Spleen (tissue), 11 donors: ENCODE measurements around the gene RNF11. TPM values are rescaled to one million over a fixed set of nuclear protein-coding genes. Genes with fewer than 3 reads are reported as not detected.

Experiments
- DNase-seq: peaks from one replicate; pipeline ENCODE4 v3.0.0-alpha.2; 2020
- H3K27ac ChIP-seq, 8 donors: fragments of 200-600 bp; sonication (generic) in 7 of 8; 1 replicate in 4 of 8; 2 replicates in 4 of 8; pipeline versions ENCODE4 v1.5.0 to v1.8.0; 2016 to 2021; ENCODE audit warnings: inconsistent platforms in 4 of 8, mild to moderate bottlenecking in 4 of 8, moderate library complexity in 1 of 8
- H3K27me3 ChIP-seq, 7 donors: fragments of 200-600 bp; sonication (generic) in 6 of 7; replicated peaks in 1 of 7; 1 replicate in 4 of 7; 2 replicates in 3 of 7; pipeline versions ENCODE4 v1.5.0 to v1.8.0; 2016 to 2021; ENCODE audit warnings: inconsistent platforms in 3 of 7, mild to moderate bottlenecking in 1 of 7
- H3K36me3 ChIP-seq, 6 donors: fragments of 200-600 bp; sonication (generic) in 5 of 6; 1 replicate in 4 of 6; 2 replicates in 2 of 6; pipeline versions ENCODE4 v1.5.0 to v1.8.0; 2016 to 2021; ENCODE audit warnings: inconsistent platforms in 2 of 6
- H3K4me1 ChIP-seq, 6 donors: fragments of 200-600 bp; sonication (generic) in 5 of 6; 1 replicate in 3 of 6; 2 replicates in 3 of 6; pipeline versions ENCODE4 v1.5.0 to v1.8.0; 2016 to 2021; ENCODE audit warnings: inconsistent platforms in 3 of 6
- H3K4me3 ChIP-seq, 8 donors: fragments of 200-600 bp; sonication (generic) in 7 of 8; 1 replicate in 4 of 8; 2 replicates in 4 of 8; pipeline versions ENCODE4 v1.5.0 to v1.8.0; 2016 to 2021; ENCODE audit warnings: inconsistent platforms in 4 of 8, mild to moderate bottlenecking in 4 of 8, moderate library complexity in 2 of 8
- H3K9me3 ChIP-seq, 8 donors: fragments of 200-600 bp; sonication (generic) in 7 of 8; 1 replicate in 4 of 8; 2 replicates in 4 of 8; pipeline versions ENCODE4 v1.5.0 to v1.8.0; 2016 to 2021; ENCODE audit warnings: inconsistent platforms in 4 of 8
- POLR2A ChIP-seq, 3 donors: fragments of 450-650 bp; IDR thresholded peaks; one replicate each; pipeline ENCODE4 v1.5.1; 2017; ENCODE audit warnings: antibody characterized with exemption in 3 of 3, mild to moderate bottlenecking in 1 of 3
- POLR2AphosphoS5 ChIP-seq, 3 donors: sonication (generic); formaldehyde crosslinking; IDR thresholded peaks; one replicate each; pipeline ENCODE4 v1.5.1; 2017; ENCODE audit warnings: antibody characterized with exemption in 3 of 3
- WGBS, 5 donors: extraction: QIAGEN DNeasy Blood & Tissue Kit in 3 of 5; methylation state at CpG; one replicate each; pipeline versions ENCODE4 v1.1.5 to v1.1.7; 2013 to 2018; 5-methylcytosine and 5-hydroxymethylcytosine counted together
- intact Hi-C: fragments of 100-400 bp; cut with DNase I; formaldehyde crosslinking; loops from one replicate; pipeline ENCODE4 v1.15.0; 2023; ENCODE audit warnings: low total_unique reads
- polyA plus RNA-seq, 3 donors: library from polyadenylated mRNA; stranded (reverse); fragments of 200-250 nt; gene quantifications; one replicate each; pipeline ENCODE4 v1.2.1, GENCODE V29; 2013
- total RNA-seq, 7 donors: library from RNA; depleted of rRNA in 3 of 7; stranded (reverse); fragments of >200 nt in 3 of 7; fragmentation: NEBNext Ultra II Directional in 4 of 7; extraction: Animal tissue kit (Norgen Biotek cat#: 25700) in 4 of 7; gene quantifications; one replicate each; pipeline versions ENCODE4 v1.1.0 to v1.2.1, GENCODE V29; 2016 to 2021
- TF ChIP-seq, protein P1 (sequence below), 11 experiments: fragments of 200-600 bp in 7 of 11; fragments of 450-650 bp in 4 of 11; sonication (generic) in 4 of 11; IDR thresholded peaks in 8 of 11; conservative IDR thresholded peaks in 3 of 11; 1 replicate in 7 of 11; 2 replicates in 4 of 11; pipeline versions ENCODE4 v1.4.0 to v1.8.0; 2016 to 2021; ENCODE audit warnings: antibody characterized with exemption in 11 of 11, inconsistent platforms in 4 of 11, mild to moderate bottlenecking in 1 of 11
- donor health status: healthy with polysubstance abuse.
- donor health status: DM: no; HTN: no; CAD: no; lungs with moderate emphysema.
- donor health status: DM: no; HTN: no; CAD: no.
- donor health status: Bipolar disorder and iron deficiency.
- donor health status: healthy.
- donor health status: DM: no; HTN: no; CAD: no.
- donor health status: DM: yes; HTN: yes; CAD: no.

RNF11 gene
- total and polyA plus RNA-seq, 10 donors: 21.4 to 111 (median 70.7) TPM

DNA sequence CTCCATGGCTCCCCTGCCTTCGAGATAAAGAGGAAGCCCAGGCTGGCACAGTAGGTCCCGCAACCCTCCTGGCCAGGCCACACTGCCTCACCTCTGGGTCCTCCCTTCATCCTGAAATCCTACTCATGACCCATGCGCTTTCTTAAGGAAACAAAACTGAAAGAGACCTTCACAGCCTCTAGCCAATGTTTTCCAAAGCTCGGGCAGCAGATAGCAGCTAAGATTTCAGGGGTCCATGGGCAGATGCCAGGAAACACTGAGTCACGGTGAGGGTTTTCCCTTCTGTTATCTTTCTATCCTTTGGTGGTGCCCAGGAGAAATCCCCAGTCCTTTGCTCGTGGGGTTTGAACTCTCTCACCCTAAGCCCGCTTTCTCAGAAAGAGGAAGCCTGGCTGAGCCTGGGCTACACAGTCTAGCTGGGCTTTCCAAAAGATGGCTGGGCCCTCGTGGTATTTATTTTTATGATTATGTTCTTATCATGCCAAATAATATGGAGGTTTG lies 67.7 kb downstream of the RNF11 start:
- Histone ChIP-seq H3K27ac (peak overlapping the region in 1 of 8 donors; percentile 3), H3K4me1 (peaks cover 0 to 13% (median 7%) of the 10 kb centered on the region in 6 donors), H3K27me3 (no peaks in the 10 kb centered on the region), H3K4me3 (peak overlapping the region in 1 of 8 donors; percentile 38), H3K9me3 (no peaks in the 10 kb centered on the region), H3K36me3 (no peaks in the 10 kb centered on the region)
- WGBS, 5 donors: 25 to 48% (median 29%) methylated on average over 7 to 8 of the region's 8 CpGs
- TF ChIP-seq, protein P1, sequence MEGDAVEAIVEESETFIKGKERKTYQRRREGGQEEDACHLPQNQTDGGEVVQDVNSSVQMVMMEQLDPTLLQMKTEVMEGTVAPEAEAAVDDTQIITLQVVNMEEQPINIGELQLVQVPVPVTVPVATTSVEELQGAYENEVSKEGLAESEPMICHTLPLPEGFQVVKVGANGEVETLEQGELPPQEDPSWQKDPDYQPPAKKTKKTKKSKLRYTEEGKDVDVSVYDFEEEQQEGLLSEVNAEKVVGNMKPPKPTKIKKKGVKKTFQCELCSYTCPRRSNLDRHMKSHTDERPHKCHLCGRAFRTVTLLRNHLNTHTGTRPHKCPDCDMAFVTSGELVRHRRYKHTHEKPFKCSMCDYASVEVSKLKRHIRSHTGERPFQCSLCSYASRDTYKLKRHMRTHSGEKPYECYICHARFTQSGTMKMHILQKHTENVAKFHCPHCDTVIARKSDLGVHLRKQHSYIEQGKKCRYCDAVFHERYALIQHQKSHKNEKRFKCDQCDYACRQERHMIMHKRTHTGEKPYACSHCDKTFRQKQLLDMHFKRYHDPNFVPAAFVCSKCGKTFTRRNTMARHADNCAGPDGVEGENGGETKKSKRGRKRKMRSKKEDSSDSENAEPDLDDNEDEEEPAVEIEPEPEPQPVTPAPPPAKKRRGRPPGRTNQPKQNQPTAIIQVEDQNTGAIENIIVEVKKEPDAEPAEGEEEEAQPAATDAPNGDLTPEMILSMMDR (IDR thresholded peaks at IDR 0.05 in 8 of 11, conservative IDR thresholded peaks at IDR 0.05 in 3 of 11): no peak
- TF ChIP-seq POLR2AphosphoS5 (IDR thresholded peaks at IDR 0.05) (no peak), POLR2A (IDR thresholded peaks at IDR 0.05) (no peak)
- no peak for DNase-seq
- intact Hi-C loops: no loop called here

DNA sequence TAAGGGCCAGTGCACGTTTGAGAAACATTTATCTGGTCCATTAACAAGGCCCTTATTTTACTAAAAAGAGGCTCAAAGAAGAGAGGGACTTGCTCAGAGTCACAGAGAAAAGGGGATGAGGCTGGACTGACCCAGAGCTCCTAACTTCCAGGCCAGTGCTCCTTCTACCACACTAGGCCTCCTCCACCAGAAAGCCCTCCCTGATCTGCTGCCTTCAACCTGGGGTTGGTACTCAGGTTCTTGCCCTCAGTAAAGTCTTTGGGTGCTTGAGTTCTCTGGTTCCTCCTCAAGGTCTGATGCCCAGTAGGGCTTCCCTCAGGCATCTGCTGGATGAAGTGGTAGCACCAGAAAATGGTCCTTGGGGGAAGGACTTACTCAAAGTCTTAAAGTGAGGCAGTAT lies 68.3 kb downstream of the RNF11 start:
- Histone ChIP-seq H3K4me3 (no peak overlapping the region), H3K27me3 (no peaks in the 10 kb centered on the region), H3K4me1 (peaks cover 0 to 13% (median 7%) of the 10 kb centered on the region in 6 donors), H3K27ac (no peak overlapping the region), H3K36me3 (no peaks in the 10 kb centered on the region), H3K9me3 (no peaks in the 10 kb centered on the region)
- no peak for DNase-seq
- 19 to 54% (median 52%) methylated on average over 1 of the region's 1 CpG for WGBS, 5 donors
- TF ChIP-seq POLR2AphosphoS5 (IDR thresholded peaks at IDR 0.05): no peak
- TF ChIP-seq, protein P1 (IDR thresholded peaks at IDR 0.05 in 8 of 11, conservative IDR thresholded peaks at IDR 0.05 in 3 of 11): no peak
- no peak for TF ChIP-seq POLR2A (IDR thresholded peaks at IDR 0.05)
- intact Hi-C loops: no loop called here

DNA sequence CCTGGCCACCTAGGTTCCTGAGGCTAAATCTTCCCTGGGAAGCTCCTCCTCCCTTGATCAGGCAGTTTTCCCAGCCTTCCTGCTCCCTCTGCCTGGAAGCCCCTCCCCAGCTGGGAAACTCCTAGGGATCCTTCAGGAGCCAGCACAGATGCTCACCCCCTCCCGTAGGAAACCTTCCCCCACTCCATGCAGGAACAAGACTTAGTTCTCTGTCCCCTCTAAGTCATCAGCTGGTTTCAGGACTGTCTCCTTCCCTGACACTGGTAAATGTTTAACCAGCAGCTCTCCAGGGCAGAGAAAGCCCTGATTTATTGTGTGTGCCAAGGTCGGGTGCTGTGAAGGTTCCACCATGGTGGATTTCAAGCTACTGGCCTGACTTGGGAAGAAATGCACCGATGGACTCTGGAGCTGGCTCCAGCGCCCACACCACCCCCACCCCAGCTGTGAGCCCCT lies 69.3 kb downstream of the RNF11 start:
- TF ChIP-seq POLR2AphosphoS5 (IDR thresholded peaks at IDR 0.05): no peak
- TF ChIP-seq POLR2A (IDR thresholded peaks at IDR 0.05): no peak
- TF ChIP-seq, protein P1 (IDR thresholded peaks at IDR 0.05 in 8 of 11, conservative IDR thresholded peaks at IDR 0.05 in 3 of 11): no peak
- Histone ChIP-seq H3K9me3 (no peaks in the 10 kb centered on the region), H3K36me3 (no peaks in the 10 kb centered on the region), H3K4me1 (peaks cover 0 to 13% (median 7%) of the 10 kb centered on the region in 6 donors), H3K27me3 (no peaks in the 10 kb centered on the region), H3K27ac (no peak overlapping the region), H3K4me3 (no peak overlapping the region)
- no peak for DNase-seq
- intact Hi-C loops: no loop called here
- WGBS, 5 donors: 63 to 96% (median 87%) methylated on average over 3 to 4 of the region's 4 CpGs

DNA sequence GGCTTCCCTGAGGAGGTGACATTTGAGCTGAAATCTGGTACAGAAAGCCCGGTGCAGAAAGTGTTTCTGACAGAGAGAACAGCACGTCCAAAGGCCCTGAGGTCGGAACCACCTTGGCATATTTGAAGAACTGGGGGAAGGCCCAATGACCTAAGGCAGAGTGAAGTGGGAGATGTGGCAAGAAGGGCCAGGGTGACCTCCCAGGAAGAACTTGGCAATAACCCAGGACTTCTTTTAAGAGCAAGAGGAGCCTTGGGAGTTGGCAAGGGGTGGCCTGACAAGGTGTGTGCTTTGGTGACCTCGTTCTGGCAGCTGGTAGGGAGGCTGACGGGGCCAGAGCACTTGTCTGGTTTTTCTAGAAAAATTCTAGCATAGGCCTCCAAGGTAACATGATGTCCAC lies 70.9 kb downstream of the RNF11 start:
- Histone ChIP-seq H3K27ac (no peak overlapping the region), H3K9me3 (no peaks in the 10 kb centered on the region), H3K4me3 (no peak overlapping the region), H3K36me3 (no peaks in the 10 kb centered on the region), H3K4me1 (peaks cover 0 to 20% (median 9%) of the 10 kb centered on the region in 6 donors), H3K27me3 (no peaks in the 10 kb centered on the region)
- no peak for DNase-seq
- 85 to 95% (median 87%) methylated on average over 5 of the region's 5 CpGs for WGBS, 5 donors
- intact Hi-C loops: no loop called here
- TF ChIP-seq POLR2AphosphoS5 (IDR thresholded peaks at IDR 0.05) (no peak), POLR2A (IDR thresholded peaks at IDR 0.05) (no peak)
- TF ChIP-seq, protein P1 (IDR thresholded peaks at IDR 0.05 in 8 of 11, conservative IDR thresholded peaks at IDR 0.05 in 3 of 11): no peak
